ENCODE measurements around the gene ACOX3. TPM values are rescaled to one million over a fixed set of nuclear protein-coding genes. Genes with fewer than 3 reads are reported as not detected.
A peak's percentile ranks its signal among the peaks of the same experiment; 100 is the strongest.

Gene ACOX3
- total and polyA plus RNA-seq, 2 of the 8 experiments (the other 6 are each of a cell fraction or from before 2014, with no cell fraction given) = 2.5 to 9.9 TPM

GRCh38 chr4:8316911-8317351 is 123.6 kb downstream of the ACOX3 start:
- H3K27ac ChIP-seq (ENCODE audit: low read depth, low read length) = no peak overlapping the region

More at GRCh38 chr4:8316911-8317351, 123.6 kb downstream of the ACOX3 start:
- Histone ChIP-seq H4K8ac (ENCODE audit: extremely low read depth, insufficient read depth, low read length) (no peak overlapping the region), H3K79me1 (ENCODE audit: low read depth, low read length) (no peaks in the 10 kb centered on the region), H2AFZ (ENCODE audit: low read length) (no peak overlapping the region), H3K56ac (replicated peaks; ENCODE audit: insufficient read length, low read depth, low read length) (no peak overlapping the region), H2BK20ac (ENCODE audit: low read length) (peak overlapping the region; percentile 56; the same call in 1 of the 2 replicates), H3K9me3 (ENCODE audit: insufficient read depth in 2 of 2, low read depth in 1 of 2, low read length in 1 of 2) (no peaks in the 10 kb centered on the region; a peak in 2 of 4 replicates), H3K27me3 (replicated peaks in 1 of 4; ENCODE audit: control insufficient read depth in 3 of 4, extremely low read depth in 1 of 4, insufficient read depth in 3 of 4, low read length in 3 of 4) (no peaks in the 10 kb centered on the region), H3K14ac (ENCODE audit: insufficient read length) (no peak overlapping the region), H3K4me3 (ENCODE audit: extremely low read depth in 1 of 4, insufficient read depth in 2 of 4, low read depth in 3 of 4, low read length in 4 of 4) (no peak overlapping the region), H2BK12ac (ENCODE audit: low read depth, low read length) (peak overlapping the region; percentile 93; the same call in 1 of the 2 replicates), H3K23ac (ENCODE audit: insufficient read length) (no peak overlapping the region), H3K4ac (replicated peaks; ENCODE audit: insufficient read length, low read depth, low read length) (no peak overlapping the region), H3K4me2 (ENCODE audit: insufficient read depth in 1 of 2, low read depth in 2 of 2, low read length in 2 of 2) (no peak overlapping the region), H3K18ac (ENCODE audit: extremely low read depth, low read length) (no peak overlapping the region), H2BK120ac (replicated peaks; ENCODE audit: low read depth, low read length) (no peak overlapping the region), H2AK5ac (ENCODE audit: low read depth, low read length) (no peak overlapping the region), H3K9ac (replicated peaks in 1 of 4; ENCODE audit: extremely low read depth in 1 of 4, low read depth in 3 of 4, low read length in 3 of 4) (no peak overlapping the region), H3K36me3 (ENCODE audit: control insufficient read depth in 2 of 4, insufficient read depth in 4 of 4, low read length in 3 of 4) (no peaks in the 10 kb centered on the region), H4K20me1 (replicated peaks in 1 of 2; ENCODE audit: control insufficient read depth in 1 of 2, insufficient read depth in 2 of 2, low read length in 2 of 2) (peaks cover 0 to 4% of the 10 kb centered on the region in 2 experiments), H3K4me1 (replicated peaks in 1 of 4; ENCODE audit: control insufficient read depth in 3 of 4, insufficient read depth in 4 of 4, low read length in 3 of 4) (peaks cover 0 to 17% (median 12%) of the 10 kb centered on the region in 4 experiments; a peak in 6 of 7 replicates), H3K23me2 (ENCODE audit: low read depth, low read length) (peaks cover 6% of the 10 kb centered on the region; the same call in 1 of the 2 replicates), H2BK15ac (ENCODE audit: low read length) (peak overlapping the region; percentile 63; the same call in 1 of the 2 replicates), H3K79me2 (ENCODE audit: control insufficient read depth in 1 of 2, insufficient read depth in 2 of 2, low read length in 2 of 2) (no peaks in the 10 kb centered on the region), H4K91ac (replicated peaks; ENCODE audit: insufficient read length, low read length) (peak overlapping the region; percentile 67), H2BK5ac (ENCODE audit: low read depth, low read length) (peak overlapping the region; percentile 45; the same call in 1 of the 2 replicates), H4K5ac (ENCODE audit: insufficient read length, low read depth, low read length) (no peak overlapping the region)
- POLR2A ChIA-PET (ENCODE audit: partially characterized antibody) = no interaction called here
- FAIRE-seq = no peak
- WGBS, 2 experiments (ENCODE audit: extremely low coverage in 1 of 2, insufficient coverage in 1 of 2, insufficient read length in 1 of 2, insufficient replicate concordance in 2 of 2, low coverage in 1 of 2, low lambda C conversion rate in 2 of 2, missing lambda C conversion rate in 1 of 2) = 91% methylated on average over 13 of the region's 15 CpGs; no CpG with 5 or more reads in 1 of the 2 experiments
- DNase-seq (ENCODE audit: low read depth in 1 of 2, low spot score in 2 of 2) = peak in 1 of 2 experiments; percentile 47
- TF ChIP-seq CBX8 (IDR thresholded peaks at IDR 0.05; ENCODE audit: borderline replicate concordance, low read depth, low read length) = no peak
- no peak for TF ChIP-seq CREB1 (IDR thresholded peaks at IDR 0.05)
- no peak for TF ChIP-seq BACH1 (IDR thresholded peaks at IDR 0.05; ENCODE audit: low read length)
- no peak for TF ChIP-seq CTBP2 (IDR thresholded peaks at IDR 0.05; ENCODE audit: borderline replicate concordance, insufficient read depth, insufficient read length, low read length)
- no peak for TF ChIP-seq YY1 (IDR thresholded peaks at IDR 0.05; ENCODE audit: low read depth, low read length)
- CTCF ChIA-PET (ENCODE audit: partially characterized antibody) = interaction anchor here (1.1 to 8.0 kb wide), 5 partner anchors 9 to 93 kb away, joined by 3 to 94 read pairs (median 5); no protein-coding TSS in a partner anchor
